Thymus (tissue), 11 donors: ENCODE data around the gene L1CAM. TPM values are rescaled to one million over a fixed set of nuclear protein-coding genes. Genes with fewer than 3 reads are reported as not detected.

Source experiments
- DNase-seq, 9 donors: peaks; one replicate each; pipeline ENCODE4 v3.0.0-alpha.2; 2013; ENCODE audit warnings: low spot score in 9 of 9, low read depth in 6 of 9, missing footprints in 1 of 9
- H3K27ac ChIP-seq, 2 donors: one replicate each; pipeline ENCODE4 v1.5.1; 2013; ENCODE audit warnings: control low read depth in 1 of 2, low read depth in 1 of 2, low read length in 1 of 2, mild to moderate bottlenecking in 1 of 2, moderate library complexity in 1 of 2
- H3K27me3 ChIP-seq, 2 donors: one replicate each; pipeline ENCODE4 v1.5.1; 2013; ENCODE audit warnings: low read length in 1 of 2; ENCODE audit not compliant: control insufficient read depth in 2 of 2, insufficient read depth in 1 of 2
- H3K36me3 ChIP-seq, 2 donors: one replicate each; pipeline ENCODE4 v1.5.1; 2013; ENCODE audit warnings: low read length in 1 of 2, mild to moderate bottlenecking in 1 of 2, moderate library complexity in 1 of 2; ENCODE audit not compliant: control insufficient read depth in 2 of 2, insufficient read depth in 2 of 2
- H3K4me1 ChIP-seq, 2 donors: one replicate each; pipeline ENCODE4 v1.5.1; 2013; ENCODE audit warnings: low read length in 2 of 2; ENCODE audit not compliant: control insufficient read depth in 2 of 2, insufficient read depth in 2 of 2
- H3K4me3 ChIP-seq, 2 donors: one replicate each; pipeline ENCODE4 v1.5.1; 2013; ENCODE audit warnings: low read length in 2 of 2, control low read depth in 1 of 2, mild to moderate bottlenecking in 1 of 2
- H3K9me3 ChIP-seq, 2 donors: one replicate each; pipeline ENCODE4 v1.5.1; 2013; ENCODE audit warnings: low read length in 1 of 2, mild to moderate bottlenecking in 1 of 2; ENCODE audit not compliant: control insufficient read depth in 2 of 2, insufficient read depth in 1 of 2
- WGBS: extraction: QIAGEN DNeasy Blood & Tissue Kit; methylation state at CpG from one replicate; pipeline ENCODE4 v1.1.7; 2013; 5-methylcytosine and 5-hydroxymethylcytosine counted together
- polyA plus RNA-seq: library from polyadenylated mRNA; stranded (reverse); fragments of 200-250 nt; gene quantifications from one replicate; pipeline ENCODE4 v1.2.3, GENCODE V29; 2013
- total RNA-seq: library from RNA; stranded (reverse); fragments of 120-200 nt; gene quantifications from one replicate; pipeline ENCODE4 v1.2.4, GENCODE V29; 2013
- donor health status: healthy.

L1CAM gene
- total and polyA plus RNA-seq, 2 donors = 0.28 to 0.64 TPM

DNA sequence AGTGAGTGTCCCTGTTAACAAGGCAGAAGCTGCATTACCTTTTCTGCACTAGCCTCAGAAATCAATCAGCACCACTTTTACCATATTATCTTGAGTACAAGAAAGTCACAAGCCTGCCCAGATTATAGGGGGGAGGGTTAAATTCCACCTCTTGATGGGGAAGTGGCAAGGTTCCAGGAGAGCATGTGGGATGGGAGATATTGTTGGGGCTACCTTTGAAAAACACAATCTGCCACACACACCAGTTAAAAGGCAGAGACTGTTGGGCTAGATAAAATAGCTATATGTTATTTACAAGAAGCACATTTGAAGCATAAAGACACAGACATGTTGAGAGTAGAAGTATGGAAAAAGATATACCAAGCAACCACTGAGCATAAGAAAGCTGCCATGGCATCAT lies 11.9 kb upstream of the L1CAM start:
- DNase-seq = no peak
- Histone ChIP-seq H3K9me3 (no peaks in the 10 kb centered on the region), H3K27ac (no peak overlapping the region), H3K4me1 (peaks cover 0 to 21% of the 10 kb centered on the region in 2 donors), H3K27me3 (peaks cover 0 to 12% of the 10 kb centered on the region in 2 donors), H3K36me3 (no peaks in the 10 kb centered on the region), H3K4me3 (no peak overlapping the region)

DNA sequence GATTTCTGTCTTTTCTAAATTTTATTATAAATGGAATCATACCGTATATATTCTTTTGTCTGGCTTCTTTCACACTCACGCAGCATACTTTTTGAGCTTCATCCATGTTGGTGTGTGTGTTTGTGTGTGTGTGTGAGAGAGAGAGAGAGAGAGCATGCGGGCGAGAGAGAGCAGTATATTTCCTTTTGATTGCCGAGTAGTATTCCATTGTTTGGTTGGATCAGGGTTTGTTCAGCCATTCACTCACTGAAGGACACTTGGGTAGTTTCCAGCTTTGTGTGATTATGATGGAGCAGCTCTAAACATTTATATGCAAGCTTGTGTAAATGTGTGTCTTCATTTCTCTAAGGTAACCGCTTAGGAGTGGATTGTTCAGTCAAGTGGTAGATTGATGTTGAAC lies 3.1 kb upstream of the L1CAM start:
- Histone ChIP-seq H3K4me1 (peaks cover 0 to 2% of the 10 kb centered on the region in 2 donors), H3K27me3 (peaks cover 14 to 62% of the 10 kb centered on the region in 2 donors), H3K27ac (no peak overlapping the region), H3K36me3 (no peaks in the 10 kb centered on the region), H3K4me3 (no peak overlapping the region), H3K9me3 (peaks cover 0 to 5% of the 10 kb centered on the region in 2 donors)
- DNase-seq = no peak
- 97% methylated on average over 6 of the region's 6 CpGs for WGBS

DNA sequence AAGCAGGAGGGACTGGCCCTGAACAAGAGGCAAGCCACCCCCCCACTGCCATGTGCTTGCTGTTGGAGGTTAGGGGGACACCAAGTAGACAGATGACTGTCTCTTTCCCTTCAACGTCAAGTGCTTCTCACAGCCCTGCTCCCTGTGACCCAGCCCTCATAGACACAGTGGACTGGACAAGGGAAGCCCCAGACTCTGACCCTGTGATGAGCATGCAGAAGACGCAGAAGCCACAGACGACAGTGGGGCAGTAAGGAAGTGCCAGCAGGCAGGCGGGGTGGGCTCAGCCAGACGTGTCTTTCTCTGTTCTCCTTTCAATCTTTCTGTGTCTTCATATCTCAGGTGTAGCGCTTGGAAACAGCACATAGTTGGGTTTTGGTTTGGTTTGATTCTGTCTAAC lies 2.4 kb upstream of the L1CAM start:
- Histone ChIP-seq H3K27ac (no peak overlapping the region), H3K27me3 (peaks cover 17 to 66% of the 10 kb centered on the region in 2 donors), H3K9me3 (peaks cover 0 to 5% of the 10 kb centered on the region in 2 donors), H3K4me3 (no peak overlapping the region), H3K4me1 (peaks cover 0 to 2% of the 10 kb centered on the region in 2 donors), H3K36me3 (no peaks in the 10 kb centered on the region)
- no peak for DNase-seq
- 45% methylated on average over 6 of the region's 6 CpGs for WGBS

DNA sequence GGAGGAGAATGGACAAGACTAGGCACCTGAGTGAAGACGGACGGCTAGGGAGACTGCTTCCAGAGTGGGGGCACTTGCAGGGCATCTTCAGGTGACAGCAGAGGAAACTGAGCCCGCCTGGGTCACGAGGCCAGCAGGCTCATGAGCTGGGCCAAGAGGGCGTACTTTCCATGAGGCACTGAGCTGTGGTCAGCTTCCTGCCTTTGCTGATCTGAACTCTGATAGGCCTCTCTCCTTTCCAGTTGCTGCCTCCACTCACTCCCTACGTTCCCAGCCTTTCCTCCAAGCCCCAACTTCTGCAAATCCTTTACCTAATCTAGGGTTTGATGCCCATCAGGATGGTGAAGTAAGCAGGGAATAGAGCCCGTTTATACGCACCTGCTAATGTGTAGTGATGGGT lies 1.4 kb upstream of the L1CAM start:
- H3K9me3 ChIP-seq = peaks cover 0 to 5% of the 10 kb centered on the region in 2 donors
- no peak overlapping the region for H3K27ac ChIP-seq
- DNase-seq = no peak
- 77% methylated on average over 8 of the region's 8 CpGs for WGBS
- no peak overlapping the region for H3K4me3 ChIP-seq
- H3K36me3 ChIP-seq = no peaks in the 10 kb centered on the region
- peaks cover 0 to 2% of the 10 kb centered on the region in 2 donors for H3K4me1 ChIP-seq
- H3K27me3 ChIP-seq = peaks cover 20 to 72% of the 10 kb centered on the region in 2 donors

DNA sequence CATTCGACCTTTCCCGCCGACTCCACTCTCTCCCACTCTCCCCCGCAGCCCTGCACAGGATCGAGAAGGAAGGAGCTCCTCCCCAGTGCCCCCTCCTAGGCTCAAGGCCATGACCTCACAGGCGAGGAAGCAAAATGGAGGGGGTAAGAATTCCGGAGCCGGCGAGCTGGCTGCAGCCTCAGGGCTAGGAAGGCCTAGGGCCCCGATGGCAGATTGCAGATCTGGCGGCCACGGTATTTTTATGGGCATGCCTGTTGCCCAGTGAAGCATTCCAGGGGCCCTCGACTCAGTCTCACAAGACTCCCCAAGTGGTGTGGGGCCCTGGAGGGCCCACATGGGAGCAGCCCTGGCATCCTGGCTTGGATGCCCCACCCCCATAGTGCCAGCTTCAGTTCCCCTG lies 942 bp upstream of the L1CAM start:
- Histone ChIP-seq H3K36me3 (no peaks in the 10 kb centered on the region), H3K4me3 (no peak overlapping the region), H3K27me3 (peaks cover 20 to 77% of the 10 kb centered on the region in 2 donors), H3K27ac (no peak overlapping the region), H3K4me1 (peaks cover 0 to 2% of the 10 kb centered on the region in 2 donors), H3K9me3 (peaks cover 0 to 5% of the 10 kb centered on the region in 2 donors)
- 37% methylated on average over 13 of the region's 13 CpGs for WGBS
- no peak for DNase-seq

DNA sequence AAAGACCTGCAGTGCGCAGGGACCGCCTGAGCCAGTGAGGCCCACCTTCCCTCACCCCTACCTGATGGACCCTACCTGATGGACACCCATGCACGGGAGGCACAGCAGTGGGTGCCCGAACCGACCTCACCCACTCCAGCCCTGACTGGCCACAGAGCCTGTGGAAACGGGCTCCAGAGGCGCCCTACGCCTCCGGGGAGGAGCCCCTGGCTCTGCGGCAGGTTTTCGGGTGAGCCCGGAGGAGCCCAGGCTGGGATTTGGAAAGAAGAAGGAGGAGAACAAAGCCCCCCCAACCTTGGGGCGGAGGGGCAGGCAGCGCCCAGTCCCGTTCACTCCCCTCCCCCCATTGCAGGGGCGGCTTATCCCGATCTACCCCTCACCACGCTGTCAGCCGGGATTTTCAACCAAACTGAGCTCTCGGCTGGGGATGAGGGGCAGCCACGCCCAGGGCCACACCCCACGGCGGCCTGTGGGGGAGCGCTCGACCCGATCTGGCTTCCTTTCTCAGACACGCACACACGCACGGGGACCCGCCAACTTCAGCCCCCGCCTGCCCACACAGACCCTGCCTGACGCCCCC lies 675 bp downstream of the L1CAM start:
- no peaks in the 10 kb centered on the region for H3K36me3 ChIP-seq
- peaks cover 0 to 2% of the 10 kb centered on the region in 2 donors for H3K4me1 ChIP-seq
- H3K27me3 ChIP-seq = peaks cover 20 to 87% of the 10 kb centered on the region in 2 donors
- no peak for DNase-seq
- no peak overlapping the region for H3K27ac ChIP-seq
- WGBS = 9% methylated on average over 32 of the region's 32 CpGs
- peaks cover 0 to 5% of the 10 kb centered on the region in 2 donors for H3K9me3 ChIP-seq
- H3K4me3 ChIP-seq = no peak overlapping the region

DNA sequence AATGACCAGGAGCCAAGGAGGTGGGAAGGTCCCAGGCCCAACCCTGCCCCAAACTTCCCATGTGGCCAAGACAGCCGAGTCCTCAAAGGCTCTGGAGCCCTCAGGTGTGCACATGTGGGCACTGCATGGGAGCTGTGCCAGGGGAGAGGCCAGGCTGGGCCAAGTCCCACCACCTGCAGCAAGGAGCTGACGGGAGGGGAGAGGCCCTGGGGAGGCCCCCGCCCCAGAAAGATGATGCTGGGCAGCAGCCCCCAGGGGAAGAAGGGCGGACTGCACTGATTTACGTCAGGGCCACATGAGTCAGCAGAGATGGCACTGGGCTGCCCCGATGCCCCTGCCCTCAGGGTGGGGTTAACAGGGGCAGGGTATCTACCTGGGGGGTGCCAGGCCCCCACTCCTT lies 1.4 kb downstream of the L1CAM start:
- peaks cover 0 to 5% of the 10 kb centered on the region in 2 donors for H3K9me3 ChIP-seq
- H3K27ac ChIP-seq = no peak overlapping the region
- H3K36me3 ChIP-seq = no peaks in the 10 kb centered on the region
- 54% methylated on average over 6 of the region's 6 CpGs for WGBS
- no peak overlapping the region for H3K4me3 ChIP-seq
- peaks cover 20 to 88% of the 10 kb centered on the region in 2 donors for H3K27me3 ChIP-seq
- H3K4me1 ChIP-seq = peaks cover 0 to 4% of the 10 kb centered on the region in 2 donors
- no peak for DNase-seq

DNA sequence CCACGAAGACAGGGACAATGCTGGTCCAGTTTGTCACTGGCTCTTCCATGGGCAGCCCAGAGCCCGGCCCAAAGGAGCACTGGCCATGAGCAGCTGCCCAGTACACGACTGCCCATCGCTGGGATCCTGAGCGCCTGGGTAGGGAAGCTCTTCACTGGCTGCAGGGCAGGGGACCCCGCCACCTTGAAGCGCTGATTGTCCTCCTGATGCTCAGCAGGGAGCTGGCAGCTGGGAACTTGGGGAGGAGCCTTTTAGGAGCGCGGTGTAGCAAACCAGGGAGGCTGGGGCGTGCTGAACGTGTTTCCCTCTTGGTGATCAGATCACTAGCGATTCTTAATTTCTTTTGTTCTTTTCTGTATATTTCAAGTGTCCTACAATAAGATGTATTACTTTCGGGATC lies 1.8 kb downstream of the L1CAM start:
- peaks cover 0 to 5% of the 10 kb centered on the region in 2 donors for H3K9me3 ChIP-seq
- H3K36me3 ChIP-seq = no peaks in the 10 kb centered on the region
- H3K4me3 ChIP-seq = no peak overlapping the region
- 78% methylated on average over 13 of the region's 13 CpGs for WGBS
- no peak overlapping the region for H3K27ac ChIP-seq
- DNase-seq = no peak
- peaks cover 0 to 8% of the 10 kb centered on the region in 2 donors for H3K4me1 ChIP-seq
- peaks cover 20 to 91% of the 10 kb centered on the region in 2 donors for H3K27me3 ChIP-seq

DNA sequence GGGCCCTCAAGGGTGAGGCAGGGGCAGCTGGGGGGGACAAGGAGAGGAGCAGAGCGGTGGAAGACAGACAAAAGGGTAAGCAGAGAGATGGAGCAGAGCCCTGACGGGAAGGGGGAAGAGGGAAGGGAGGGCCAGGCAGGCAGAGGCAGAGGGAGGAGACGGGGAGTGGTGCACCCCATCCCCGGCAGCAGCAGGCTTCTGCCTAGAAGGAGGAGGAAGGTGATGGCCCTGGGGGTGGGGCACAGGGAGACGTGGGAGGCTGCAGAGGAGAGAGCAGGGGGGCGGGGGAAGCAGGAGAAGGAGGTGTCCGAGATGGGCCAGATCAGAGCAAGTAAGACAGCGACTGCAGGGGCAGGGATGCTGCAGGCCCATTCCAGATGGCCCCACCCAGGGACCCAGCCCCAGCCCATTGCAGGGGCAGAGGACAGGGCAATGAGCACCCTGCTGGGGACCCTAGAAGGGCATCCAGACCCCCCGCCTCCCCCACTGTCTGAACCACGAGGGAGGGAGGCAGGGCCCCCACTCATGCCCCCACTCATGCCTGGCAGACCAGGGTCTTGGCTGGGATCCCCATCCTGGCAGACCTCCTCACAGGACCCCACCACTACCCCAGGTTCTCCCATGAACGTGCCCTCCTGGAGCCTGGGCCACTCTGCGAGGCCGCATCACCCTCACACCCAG lies 2.7 kb downstream of the L1CAM start:
- 74% methylated on average over 13 of the region's 13 CpGs for WGBS
- Histone ChIP-seq H3K27ac (no peak overlapping the region), H3K4me1 (peaks cover 0 to 16% of the 10 kb centered on the region in 2 donors), H3K36me3 (no peaks in the 10 kb centered on the region), H3K27me3 (peaks cover 20 to 96% of the 10 kb centered on the region in 2 donors), H3K9me3 (peaks cover 0 to 5% of the 10 kb centered on the region in 2 donors), H3K4me3 (no peak overlapping the region)
- no peak for DNase-seq
